CD4-positive, alpha-beta T cell treated with Interleukin-15 for 4 hours (primary cell): ENCODE measurements around the gene PRPS2.

Experiments
- DNase-seq: peaks from one replicate; pipeline ENCODE4 v3.0.0-alpha.2; 2020; ENCODE audit warnings: low spot score

Gene PRPS2

GRCh38 chrX:12814420-12814819 lies 23.2 kb downstream of the PRPS2 start:
- DNase-seq = peak; percentile 30

- no peak for DNase-seq
Observed at GRCh38 chrX:12817528-12817927, 26.3 kb downstream of the PRPS2 start.

- DNase-seq = no peak
Observed at GRCh38 chrX:12819222-12819621, 28.0 kb downstream of the PRPS2 start.

GRCh38 chrX:12820737-12821136 lies 29.5 kb downstream of the PRPS2 start:
- no peak for DNase-seq

- no peak for DNase-seq
Observed at GRCh38 chrX:12824944-12825343, 33.7 kb downstream of the PRPS2 start.

GRCh38 chrX:12825801-12826200 lies 34.6 kb downstream of the PRPS2 start:
- DNase-seq = no peak

GRCh38 chrX:12843061-12843667 lies 52.0 kb downstream of the PRPS2 start:
- no peak for DNase-seq

GRCh38 chrX:12843668-12844279 lies 52.6 kb downstream of the PRPS2 start:
- no peak for DNase-seq

GRCh38 chrX:12844319-12844718 lies 53.1 kb downstream of the PRPS2 start:
- no peak for DNase-seq

GRCh38 chrX:12865359-12865758 lies 74.1 kb downstream of the PRPS2 start:
- no peak for DNase-seq

GRCh38 chrX:12866451-12867377 lies 75.5 kb downstream of the PRPS2 start, which contains the start of gene TLR7:
Gene TLR7, plus strand, starts transcription at chrX:12867072. Its CDS starts 507 bp downstream, at chrX:12867579.
- no peak for DNase-seq

GRCh38 chrX:12867685-12868084 lies 76.5 kb downstream of the PRPS2 start:
- DNase-seq = no peak

GRCh38 chrX:12868747-12869146 lies 77.5 kb downstream of the PRPS2 start:
- no peak for DNase-seq

GRCh38 chrX:12871257-12871656 lies 80.0 kb downstream of the PRPS2 start:
- no peak for DNase-seq

GRCh38 chrX:12872741-12873140 lies 81.5 kb downstream of the PRPS2 start:
- DNase-seq = no peak
